HG03103 (cell line): ENCODE measurements around the gene RAP1GDS1.
"Not testable (repeated sequence)": the region's sequence is repeated elsewhere in the genome, so short reads cannot be mapped to it uniquely, and the experiment has no call there.

Experiments used
- ATAC-seq: cut with Tn5 transposase; IDR thresholded peaks from one replicate; pipeline ENCODE4 v1.9.1; 2021; ENCODE audit warnings: low read depth; ENCODE audit not compliant: unreplicated experiment

RAP1GDS1 gene

GRCh38 chr4:98345838-98346237 lies 84.7 kb downstream of the RAP1GDS1 start:
- no peak for ATAC-seq

GRCh38 chr4:98352396-98352795 lies 91.2 kb downstream of the RAP1GDS1 start:
- no peak for ATAC-seq

DNA sequence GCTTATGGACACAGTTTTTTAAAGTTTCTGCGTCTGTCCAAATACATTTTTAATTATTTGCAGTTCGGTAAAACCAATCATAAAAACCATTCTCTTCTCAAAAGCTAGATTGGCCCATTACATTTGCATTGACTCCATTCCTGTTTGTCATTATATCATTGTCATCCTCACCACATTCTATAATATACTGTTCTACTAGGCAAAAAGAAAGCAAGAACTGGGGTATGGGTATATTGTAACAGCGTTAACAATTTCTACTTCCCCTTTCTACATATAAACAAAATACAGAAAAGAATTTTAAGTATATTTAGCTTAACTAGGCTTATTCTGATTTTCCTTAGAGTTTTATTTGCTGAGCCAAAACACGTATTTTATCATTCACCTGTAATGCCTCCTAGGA lies 91.8 kb downstream of the RAP1GDS1 start:
- ATAC-seq: no peak

GRCh38 chr4:98358630-98359248 lies 97.6 kb downstream of the RAP1GDS1 start:
- ATAC-seq: no peak

- ATAC-seq: no peak
These were observed 98.5 kb downstream of the RAP1GDS1 start for GRCh38 chr4:98359646-98360045.

GRCh38 chr4:98363431-98363830 lies 102.2 kb downstream of the RAP1GDS1 start:
- ATAC-seq: no peak

DNA sequence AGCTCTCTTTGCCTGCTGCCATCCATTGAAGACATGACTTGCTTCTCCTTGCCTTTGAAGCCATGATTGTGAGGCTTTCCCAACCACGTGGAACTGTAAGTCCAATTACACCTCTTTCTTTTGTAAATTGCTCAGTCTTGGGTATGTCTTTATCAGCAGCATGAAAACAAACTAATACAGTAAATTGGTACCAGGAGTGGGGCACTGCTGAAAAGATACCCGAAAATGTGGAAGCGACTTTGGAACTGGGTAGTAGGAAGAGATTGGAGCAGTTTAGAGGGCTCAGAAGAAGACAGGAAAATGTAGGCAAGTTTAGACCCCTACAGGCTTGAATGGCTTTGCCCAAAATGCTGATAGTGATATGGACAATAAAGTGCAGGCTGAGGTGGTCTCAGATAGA lies 105.1 kb downstream of the RAP1GDS1 start:
- ATAC-seq: not testable (repeated sequence)

DNA sequence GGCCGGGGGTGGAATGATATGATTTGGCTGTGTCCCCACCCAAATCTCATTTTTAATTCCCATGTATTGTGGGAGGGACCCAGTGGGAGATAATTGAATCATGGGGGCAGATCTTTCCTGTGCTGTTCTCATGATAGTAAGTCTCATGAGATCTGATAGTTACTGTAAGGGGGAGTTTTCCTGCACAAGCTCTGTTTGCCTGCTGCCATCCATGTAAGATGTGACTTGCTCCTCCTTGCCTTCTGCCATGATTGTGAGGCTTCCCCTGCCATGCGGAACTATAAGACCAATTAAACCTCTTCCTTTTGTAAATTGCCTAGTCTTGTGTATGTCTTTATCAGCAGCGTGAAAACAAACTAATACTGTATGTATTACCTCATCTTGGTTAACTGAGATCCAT lies 106.8 kb downstream of the RAP1GDS1 start:
- ATAC-seq: not testable (repeated sequence)

DNA sequence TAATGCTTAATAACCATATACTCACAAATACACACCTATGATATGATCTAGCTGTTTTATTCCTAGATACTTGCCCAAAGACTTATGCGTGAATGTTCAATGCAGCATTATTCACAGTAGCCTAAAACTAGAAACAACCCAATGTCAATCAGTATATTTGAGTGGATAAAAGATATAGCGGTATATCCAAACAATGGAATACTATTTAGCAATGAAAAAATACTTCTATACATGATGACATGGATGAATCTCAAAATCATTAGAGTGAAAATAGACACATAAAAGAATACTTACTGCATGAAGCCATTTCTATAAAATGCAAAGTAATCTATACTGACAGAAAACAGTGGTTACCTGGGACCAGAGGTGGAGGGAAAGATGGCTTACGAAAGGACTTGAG lies 108.1 kb downstream of the RAP1GDS1 start:
- ATAC-seq: no peak

DNA sequence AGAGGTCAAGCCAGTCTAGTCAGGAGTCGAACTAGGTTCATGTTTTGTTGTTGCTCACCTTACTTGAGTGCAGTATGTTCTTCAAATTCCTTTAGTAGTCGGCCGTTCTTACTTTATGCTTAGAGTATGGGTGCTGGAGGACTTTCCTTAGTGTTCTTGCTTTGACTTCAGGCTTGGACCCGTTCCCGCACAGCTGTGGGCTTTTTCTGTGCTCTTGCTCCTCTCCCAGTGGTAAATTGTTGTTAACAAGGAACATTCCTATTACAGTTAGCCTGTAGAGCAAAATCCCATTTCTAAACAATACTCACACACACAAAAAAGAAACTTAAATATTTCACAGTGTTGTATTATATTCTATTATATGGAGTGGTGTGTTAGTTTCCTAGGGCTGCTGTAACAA lies 113.5 kb downstream of the RAP1GDS1 start:
- ATAC-seq: no peak

DNA sequence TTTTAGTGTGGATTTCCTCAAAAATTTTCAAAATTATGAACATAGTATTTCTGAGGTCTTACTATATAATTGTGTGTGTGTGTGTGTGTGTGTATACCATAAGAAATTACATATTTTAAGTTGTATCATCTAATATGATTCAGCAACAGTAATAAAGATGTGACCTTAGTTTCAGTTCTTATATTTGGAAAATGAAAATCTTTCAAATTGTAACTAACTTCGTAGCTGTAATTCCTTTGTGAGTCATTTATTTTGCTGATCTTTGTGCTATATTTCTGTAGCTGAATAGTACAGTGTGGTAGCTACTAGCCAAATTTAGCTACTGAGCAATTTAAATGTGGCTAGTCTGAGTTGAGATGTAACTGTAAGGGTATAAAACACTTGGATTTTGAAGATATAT lies 116.4 kb downstream of the RAP1GDS1 start:
- ATAC-seq: no peak

DNA sequence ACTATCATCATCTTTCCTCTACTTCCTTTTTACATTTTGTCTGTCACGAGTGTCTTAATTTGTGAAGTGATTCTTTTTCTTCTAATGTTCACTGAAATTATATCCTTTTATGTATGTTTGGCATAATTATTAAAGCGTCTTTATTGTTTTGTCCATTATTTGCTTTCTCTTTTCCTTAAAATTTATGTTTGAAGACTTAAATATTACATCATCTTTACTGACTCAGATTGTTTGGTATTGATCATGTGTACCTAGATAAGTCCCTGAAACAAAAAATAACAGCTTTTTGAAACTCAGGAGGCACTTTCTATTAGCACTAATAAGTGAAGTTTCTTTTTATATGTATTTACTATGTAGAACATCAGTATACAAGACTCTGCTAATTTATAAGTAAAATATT lies 120.1 kb downstream of the RAP1GDS1 start:
- ATAC-seq: no peak

DNA sequence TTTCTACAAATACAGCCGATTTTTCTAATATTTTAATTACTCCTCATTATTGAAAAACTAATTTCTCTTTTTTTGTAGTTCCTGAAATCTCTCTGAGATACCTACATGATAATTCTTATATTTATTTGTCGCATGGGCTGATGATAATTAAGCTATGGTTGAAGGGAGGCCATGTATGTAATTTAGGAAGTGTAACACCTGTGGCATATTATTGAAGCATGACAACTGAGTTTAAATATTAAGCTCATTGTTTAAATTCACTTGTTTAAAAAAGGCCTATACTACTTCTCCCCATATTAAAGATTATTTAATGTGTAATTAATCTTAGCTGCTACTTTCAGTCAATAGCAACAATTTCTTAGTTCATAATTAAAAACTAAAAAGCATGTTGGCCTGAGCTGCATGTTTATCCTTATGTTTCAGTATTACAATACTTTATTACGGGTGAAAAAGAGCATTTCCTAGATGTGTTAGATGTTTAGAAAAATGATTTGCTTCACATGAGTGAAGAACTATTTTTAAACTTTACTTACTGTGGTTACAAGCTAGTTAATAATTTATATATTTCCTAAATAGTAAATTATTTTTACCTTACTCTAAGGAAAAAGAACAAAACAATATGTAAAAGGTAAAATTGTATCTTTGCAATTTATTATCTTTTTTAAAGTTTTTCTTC lies 122.4 kb downstream of the RAP1GDS1 start:
- ATAC-seq: no peak

GRCh38 chr4:98385831-98386230 lies 124.6 kb downstream of the RAP1GDS1 start:
- ATAC-seq: no peak

GRCh38 chr4:98387345-98388026 lies 126.3 kb downstream of the RAP1GDS1 start:
- ATAC-seq: no peak

DNA sequence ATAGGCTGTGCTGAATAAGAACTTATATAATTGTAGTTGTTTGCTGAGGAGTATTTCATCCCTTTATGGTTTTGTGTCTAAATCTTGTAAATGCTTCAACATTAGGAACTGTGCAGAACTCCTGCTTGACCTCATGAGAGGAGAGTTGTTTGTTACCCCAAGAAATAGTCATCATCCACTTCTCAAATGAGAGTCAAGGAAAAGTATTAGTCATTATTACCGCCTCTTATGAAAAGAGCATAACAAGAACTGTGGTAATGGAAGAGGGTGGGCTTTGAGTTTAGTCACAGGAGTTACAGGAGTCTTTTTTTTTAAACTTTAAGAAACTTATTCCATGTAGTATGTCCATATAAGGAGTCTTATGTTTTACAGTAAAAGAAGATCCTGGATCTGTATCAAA lies 132.9 kb downstream of the RAP1GDS1 start:
- no peak for ATAC-seq

- no peak for ATAC-seq
These were observed 138.7 kb downstream of the RAP1GDS1 start for GRCh38 chr4:98399915-98400314.

GRCh38 chr4:98406819-98407218 lies 145.6 kb downstream of the RAP1GDS1 start:
- ATAC-seq: no peak

DNA sequence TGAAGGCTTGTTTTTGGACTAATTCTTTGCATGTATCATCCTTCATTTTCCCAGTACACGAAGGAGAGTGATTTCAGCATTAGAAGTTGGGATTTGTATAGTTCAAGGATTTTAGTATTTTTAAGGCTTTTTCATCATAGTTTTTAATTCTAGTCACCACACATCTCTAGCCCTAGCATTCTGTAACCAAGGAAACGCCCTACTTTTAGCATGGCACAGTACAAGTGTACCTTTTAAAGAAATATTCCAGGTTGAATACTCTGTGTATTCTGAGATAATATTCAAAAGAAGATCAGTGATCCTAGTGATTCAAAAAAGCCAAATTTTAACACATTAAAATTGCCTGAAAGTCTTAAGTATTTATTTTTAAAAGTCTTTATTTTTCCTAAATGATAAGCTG lies 150.5 kb downstream of the RAP1GDS1 start:
- ATAC-seq: no peak

- no peak for ATAC-seq
These were observed 155.7 kb downstream of the RAP1GDS1 start for GRCh38 chr4:98416844-98417243.

GRCh38 chr4:98420151-98420550 lies 159.0 kb downstream of the RAP1GDS1 start:
- not testable (repeated sequence) for ATAC-seq

GRCh38 chr4:98421111-98421510 lies 159.9 kb downstream of the RAP1GDS1 start:
- ATAC-seq: no peak
